GM19351 (cell line): ENCODE measurements around the gene FAM181A.

Source experiments
- ATAC-seq: cut with Tn5 transposase; IDR thresholded peaks from one replicate; pipeline ENCODE4 v1.9.1; 2021; ENCODE audit warnings: mild to moderate bottlenecking, moderate library complexity; ENCODE audit not compliant: unreplicated experiment

FAM181A gene

DNA sequence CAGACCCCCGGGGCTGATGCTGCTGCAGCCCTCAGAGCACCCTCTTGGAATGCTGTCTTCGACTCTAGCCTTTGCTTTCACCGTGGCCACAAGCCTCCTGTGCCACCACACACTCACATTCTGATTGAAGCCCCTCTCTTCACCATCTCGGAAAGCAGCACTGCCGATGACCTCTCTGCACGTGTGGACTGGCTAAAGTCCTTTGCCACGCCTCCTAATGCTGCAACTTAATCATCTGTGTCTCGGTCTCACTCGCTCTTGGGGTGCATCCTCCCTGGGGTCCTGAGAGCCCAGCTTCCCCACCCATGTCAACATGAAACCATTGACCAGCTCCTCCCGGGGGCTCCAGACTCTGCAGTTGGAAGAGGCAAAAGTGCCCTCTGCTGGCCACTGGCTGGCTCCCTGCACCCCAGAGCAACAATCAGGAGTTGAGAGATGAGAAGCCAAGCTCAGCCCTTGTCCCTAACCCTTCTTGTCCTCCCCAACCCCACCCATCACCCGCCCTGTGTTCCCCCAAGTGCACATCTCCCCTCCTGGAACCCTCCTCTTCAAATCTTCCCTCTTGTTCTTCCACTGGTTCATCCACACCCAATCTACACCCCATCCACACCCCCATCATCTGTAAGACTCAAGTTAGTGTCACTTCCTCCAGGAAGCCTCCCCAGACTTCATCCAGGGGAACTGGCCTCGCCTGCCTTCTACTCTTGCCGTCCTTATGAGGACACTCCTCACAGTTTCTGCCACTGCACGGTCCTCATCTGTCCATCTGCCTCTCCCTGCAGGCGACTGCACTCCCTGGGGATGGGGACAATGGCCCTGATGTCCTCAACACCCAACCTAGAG, 23.6 kb upstream of the FAM181A start:
- ATAC-seq: no peak

DNA sequence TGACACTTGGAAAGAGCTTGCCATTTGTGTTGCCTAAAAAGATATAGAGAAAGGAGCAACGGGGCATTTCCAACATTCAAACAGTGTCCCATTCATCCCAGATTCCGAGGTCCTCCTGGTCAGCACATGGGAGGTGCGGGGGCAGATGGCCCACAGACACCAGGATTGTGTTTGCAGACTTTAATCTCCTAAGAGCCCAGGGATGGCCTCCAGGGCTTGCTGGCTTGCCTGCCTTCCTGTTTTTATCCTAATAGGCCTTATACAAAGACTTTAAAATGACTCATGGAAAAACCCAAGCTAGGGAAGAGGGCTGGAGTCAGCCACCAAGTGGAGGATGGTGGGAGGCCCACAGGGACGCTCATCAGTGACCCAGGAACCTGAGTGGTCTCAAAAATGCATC, 21.5 kb upstream of the FAM181A start:
- ATAC-seq: no peak

DNA sequence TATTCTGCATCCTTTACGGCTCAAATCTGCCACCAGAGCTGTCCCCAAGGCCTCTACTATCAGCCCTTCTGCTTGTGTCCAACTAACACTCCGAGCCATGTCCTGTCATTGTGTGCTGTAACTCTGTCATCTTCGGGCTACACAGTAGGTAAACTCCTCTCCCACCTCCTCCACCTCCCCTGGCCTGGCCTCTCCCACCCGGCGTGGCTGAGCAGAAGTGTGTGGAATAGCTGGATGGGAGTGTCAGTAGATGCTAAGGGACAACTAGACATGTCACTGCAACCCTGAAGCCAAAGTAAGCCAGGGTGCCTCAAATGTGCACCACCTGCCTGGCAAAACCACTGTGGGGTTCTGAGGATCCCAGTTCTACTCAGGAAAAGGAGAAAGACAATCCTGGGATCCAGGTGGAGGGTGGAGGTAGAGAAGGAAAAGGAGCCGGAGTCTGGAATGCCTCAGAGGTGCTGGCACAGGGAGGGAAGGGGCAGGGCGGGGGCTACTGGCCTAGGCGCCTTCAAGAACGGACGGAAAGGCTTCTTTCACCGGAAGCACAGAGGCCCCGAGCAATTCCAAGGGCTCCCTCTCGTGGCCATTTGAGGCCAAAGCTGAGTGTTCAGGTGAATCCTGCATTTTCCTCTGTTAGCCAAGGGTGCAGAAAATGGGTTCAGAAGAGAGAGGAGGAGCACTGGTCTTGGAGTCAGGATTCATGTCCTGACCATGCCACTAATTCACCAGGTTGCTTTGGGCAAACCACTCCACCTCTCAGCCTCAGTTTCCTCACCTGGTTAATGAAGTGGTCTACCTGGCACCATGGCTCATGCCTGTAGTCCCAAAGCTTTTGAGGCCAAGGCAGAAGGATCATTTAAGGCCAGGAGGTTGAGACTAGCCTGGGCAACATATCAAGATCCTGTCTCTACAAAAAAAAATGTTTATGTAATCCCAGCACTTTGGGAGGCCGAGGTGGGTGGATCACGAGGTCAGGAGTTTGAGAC, 20.5 kb upstream of the FAM181A start:
- ATAC-seq: peak; percentile 96

DNA sequence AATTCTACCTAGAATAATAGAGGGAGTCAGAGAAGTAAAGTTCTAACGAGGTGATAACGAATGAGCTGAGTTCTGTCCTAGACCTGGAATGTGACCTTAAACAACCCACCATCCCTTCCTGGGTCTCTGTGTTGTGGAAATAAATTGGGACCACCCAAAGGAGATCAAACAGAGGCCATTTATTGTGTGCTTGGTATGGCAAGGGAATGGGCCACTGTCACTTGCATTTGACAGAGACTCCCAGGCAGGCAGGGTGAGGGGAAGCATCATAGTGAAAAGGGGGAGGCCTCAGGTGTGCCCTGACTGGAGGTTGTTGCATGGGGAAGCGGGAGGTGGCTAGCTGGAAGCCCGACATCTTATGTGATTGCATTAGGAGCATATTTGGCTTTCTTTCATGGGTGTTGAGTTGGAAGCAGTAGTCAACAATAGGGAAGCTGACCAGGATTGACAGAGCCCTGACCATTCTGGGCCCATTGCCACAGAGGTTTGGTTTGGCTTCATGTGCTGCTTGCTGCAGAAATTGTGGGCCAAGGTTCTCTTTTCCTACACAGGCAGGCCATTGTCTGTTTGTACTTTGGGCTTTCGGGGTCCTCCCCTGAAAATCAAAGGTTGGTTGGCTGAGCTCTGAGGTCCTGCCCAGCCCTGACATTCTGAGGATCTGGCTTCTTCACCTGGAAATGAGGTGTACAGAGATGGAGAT, 17.6 kb upstream of the FAM181A start:
- ATAC-seq: no peak

DNA sequence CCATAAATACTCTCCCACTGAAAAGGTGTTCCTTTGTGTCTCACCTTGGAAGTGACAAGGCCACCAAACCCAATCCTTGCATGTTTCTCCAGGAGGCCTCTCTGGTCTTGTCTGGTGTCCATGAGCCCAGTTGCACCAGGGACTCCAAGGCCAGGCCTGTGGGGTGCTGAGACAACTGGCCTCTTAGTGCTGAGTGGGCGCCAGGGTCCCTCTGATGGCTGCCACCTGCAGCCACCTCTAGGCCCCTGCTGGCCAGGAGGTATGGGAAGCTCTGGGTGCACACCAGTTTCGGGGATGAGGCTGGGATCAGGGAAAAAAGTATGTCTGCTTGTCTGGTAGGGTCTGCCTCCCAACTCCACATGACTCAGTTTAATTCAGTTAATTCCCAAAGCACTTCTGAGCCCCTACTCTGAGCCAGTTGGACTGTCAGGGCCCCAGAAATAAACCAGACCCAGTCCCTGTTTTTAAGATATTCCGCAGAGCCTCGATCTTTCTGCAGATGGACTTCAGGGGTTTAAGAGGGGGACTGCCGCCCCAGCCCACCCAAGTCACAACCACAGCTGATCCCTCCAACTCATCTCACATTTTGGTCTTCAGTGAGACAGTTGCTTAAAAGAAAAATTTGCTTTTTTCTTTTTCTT, 15.0 kb upstream of the FAM181A start:
- ATAC-seq: no peak

DNA sequence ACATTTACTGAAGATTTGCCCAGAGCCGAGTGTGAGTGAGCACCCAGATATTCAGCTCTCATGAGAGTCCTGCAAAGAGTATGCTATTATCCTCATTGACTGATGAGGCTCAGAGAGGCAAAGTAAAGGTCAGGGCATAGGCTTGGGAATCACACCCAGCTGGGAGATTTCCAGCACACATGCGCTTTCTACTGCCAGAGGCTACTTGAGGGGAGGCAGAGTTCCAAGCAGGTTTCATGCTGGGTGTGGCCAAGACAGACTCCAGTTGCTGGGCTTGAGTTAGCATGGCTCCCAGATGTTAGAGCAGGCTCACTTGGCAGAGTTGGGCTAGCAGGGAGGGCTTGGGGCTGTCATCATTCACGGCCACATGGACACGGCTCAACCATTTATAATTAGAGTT, 14.4 kb upstream of the FAM181A start:
- ATAC-seq: no peak

- no peak for ATAC-seq
Observed at GRCh38 chr14:93914278-93914677, 12.9 kb upstream of the FAM181A start.

DNA sequence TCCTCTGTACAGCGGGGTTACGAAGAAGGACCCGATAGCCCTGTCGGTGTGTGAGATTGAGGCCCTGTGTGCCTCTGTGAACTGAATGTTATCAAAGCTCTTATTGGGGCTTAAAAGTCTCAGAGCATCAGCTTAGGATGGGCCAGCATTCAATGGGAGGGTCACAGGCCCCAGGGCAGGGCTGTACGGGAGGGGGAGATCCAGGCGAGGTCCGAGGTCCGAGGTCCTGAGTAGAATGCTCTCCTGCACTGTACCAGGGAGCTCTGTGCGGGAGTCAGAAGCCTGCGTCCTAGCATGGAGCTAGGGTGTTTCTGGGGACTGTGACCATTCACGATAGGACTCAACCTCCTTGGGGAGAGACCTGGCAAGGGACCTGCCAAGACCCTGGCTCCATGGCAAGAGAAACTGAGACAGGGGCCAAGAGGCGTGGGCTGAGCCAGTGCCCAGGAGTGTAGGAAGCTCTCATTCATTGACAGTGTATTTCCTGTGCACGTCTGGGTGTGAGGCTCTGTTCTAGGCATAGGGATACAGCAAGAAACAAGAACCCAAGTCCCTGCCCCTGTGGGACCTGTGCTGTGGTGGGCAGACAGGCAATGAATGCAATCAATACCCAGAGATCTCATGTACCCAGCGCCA, 12.0 kb upstream of the FAM181A start:
- no peak for ATAC-seq

- no peak for ATAC-seq
Observed at GRCh38 chr14:93915800-93916199, 11.3 kb upstream of the FAM181A start.

DNA sequence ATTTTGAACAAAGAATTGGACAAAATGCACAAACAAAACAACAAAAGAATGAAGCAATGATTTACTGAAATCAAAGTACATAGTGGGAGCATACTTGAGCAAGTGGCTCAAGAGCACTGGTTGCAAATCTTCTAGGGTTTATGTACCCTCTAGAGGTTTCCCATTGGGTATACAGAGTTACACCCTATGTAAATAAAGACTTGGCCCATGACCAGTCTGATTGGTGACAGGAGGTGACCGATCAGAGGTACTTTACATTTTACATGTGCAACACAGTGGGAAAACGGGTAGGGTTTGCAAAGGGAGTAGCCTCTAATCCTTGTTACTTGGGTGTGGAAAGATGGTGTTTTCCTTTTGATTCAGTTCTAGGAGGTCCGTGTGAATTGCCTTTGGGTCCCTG, 10.6 kb upstream of the FAM181A start:
- ATAC-seq: no peak

- no peak for ATAC-seq
Observed at GRCh38 chr14:93917141-93917540, 10.0 kb upstream of the FAM181A start.

DNA sequence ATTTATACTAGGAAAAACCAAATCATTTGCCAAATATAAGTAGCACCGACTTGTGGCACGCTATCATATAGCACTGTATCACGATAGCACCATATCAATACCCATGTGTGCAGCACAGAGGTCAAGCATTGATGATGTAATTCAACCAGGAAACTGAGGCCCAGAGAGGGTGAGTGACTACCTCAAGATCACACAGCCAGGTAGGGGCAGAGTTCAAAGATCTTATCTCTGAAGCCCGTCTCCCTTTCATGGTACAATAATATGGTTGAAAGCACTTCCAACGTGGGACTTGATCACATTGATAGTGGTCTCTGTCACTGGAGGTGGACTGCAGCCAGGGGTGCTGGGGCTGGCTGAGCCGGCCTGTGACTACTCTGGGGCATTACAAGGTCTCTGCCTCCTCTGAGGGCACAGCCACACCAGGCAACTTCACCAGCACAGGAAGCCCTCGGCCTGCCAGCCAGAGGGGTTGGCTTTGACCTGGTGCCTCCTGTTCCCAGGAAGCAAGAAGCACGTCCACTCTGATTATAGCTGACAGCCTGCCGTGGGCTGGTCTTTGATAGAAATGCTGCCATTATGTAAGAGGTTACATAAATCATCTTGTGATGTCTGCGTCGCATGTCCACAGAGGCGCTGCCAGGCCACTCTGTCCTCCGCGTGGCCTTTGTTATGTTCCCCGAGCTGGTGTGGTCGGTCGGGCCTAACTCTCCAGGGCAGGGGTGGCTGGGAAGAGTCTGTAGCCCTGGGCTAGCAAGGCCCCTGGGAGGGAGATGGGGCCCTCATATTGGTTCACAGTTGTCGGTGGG, 5.9 kb upstream of the FAM181A start:
- no peak for ATAC-seq

DNA sequence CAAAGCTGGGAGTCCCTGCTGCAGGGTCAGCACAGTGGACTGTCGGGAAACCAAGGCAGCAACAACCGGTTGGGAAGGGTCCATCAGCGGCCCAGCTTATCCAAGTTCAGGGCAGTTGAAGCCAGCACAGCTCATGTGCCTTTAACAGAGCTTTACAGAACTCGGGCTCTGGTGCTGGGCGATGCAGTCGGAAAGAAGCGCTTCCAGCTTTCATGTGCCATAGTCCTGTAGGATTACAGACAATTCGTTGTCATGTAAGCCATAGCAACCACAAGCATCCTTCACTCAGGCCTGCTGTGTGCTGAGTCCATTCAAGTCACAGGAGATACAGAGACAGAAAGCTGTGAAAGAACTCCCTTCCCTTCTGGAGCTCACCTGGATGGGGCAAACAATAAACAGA, 3.5 kb upstream of the FAM181A start:
- no peak for ATAC-seq

DNA sequence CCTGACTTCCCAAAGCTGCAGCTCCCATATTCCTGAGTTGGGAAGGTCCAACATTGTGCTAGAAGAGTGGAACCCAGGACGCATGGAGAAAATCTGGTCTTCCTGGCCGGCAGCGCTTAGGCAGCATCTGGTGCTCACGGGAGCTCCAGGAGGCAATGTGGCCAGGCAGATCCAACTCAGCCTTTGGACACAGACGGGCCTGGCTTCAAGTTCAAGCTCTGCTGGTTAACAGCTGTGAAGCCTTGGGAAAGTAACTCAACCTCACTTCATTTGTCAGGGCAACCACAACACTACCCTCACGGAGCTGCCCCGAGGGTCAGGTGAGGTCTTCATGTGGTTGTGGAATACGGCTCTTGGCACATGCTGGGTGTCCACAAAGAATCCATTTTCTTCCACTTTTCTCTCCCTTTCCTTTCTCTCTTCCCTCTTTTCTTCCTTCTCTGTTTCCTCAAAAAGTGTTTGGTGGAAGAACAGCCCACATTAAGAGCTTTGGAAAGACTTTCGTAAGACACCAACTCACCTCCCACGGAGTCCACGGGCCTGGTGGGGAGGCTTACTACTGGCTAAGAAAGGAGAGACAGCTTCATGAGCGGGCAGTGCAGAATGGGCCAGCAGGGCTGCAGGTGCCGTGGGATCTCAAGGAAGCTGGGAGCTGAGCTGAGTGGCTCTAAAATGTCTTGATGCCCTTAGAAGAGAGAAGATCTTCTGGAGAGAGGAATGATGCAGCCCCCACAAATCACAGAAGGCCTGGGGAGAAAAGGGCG, 2.4 kb upstream of the FAM181A start:
- ATAC-seq: no peak

DNA sequence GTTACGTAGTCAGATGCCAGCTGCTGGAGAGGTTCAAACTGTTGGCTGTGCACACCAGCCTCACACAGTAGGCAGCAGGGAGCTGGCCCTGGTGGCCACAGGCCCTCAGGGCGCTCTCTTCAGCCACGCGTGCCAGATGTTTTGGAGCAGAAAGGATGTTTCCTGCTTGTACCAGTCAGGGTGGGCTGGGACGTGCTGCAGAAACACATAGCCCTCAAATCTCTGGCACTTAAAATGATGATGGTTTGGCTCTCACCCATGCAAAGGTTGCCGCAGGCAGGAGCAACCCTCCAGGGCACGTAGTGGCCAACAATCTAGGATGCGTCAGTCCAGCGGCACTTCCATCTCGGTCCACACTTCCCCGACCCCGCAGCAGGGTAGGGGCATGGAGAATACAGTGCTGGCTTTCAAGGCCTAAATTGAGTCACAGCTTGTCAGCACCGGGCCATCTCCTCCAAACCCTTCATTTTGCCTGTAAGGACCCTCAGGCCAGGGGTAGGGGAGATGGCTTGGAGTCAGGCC, 1.7 kb upstream of the FAM181A start:
- ATAC-seq: no peak

GRCh38 chr14:93926245-93926872, 785 bp upstream of the FAM181A start:
- no peak for ATAC-seq

- no peak for ATAC-seq
Observed at GRCh38 chr14:93927800-93928145, 629 bp downstream of the FAM181A start.
